NCI-H1436 (cell line): ENCODE data around the gene ZFP28.

Source experiments
- DNase-seq: peaks from one replicate; lab custom pipeline; 2025; lab: John Stamatoyannopoulos, UW

The ZFP28 gene

GRCh38 chr19:56596676-56597075 is 57.9 kb downstream of the ZFP28 start:
- no peak for DNase-seq

GRCh38 chr19:56597696-56598095 is 58.9 kb downstream of the ZFP28 start:
- no peak for DNase-seq

DNA sequence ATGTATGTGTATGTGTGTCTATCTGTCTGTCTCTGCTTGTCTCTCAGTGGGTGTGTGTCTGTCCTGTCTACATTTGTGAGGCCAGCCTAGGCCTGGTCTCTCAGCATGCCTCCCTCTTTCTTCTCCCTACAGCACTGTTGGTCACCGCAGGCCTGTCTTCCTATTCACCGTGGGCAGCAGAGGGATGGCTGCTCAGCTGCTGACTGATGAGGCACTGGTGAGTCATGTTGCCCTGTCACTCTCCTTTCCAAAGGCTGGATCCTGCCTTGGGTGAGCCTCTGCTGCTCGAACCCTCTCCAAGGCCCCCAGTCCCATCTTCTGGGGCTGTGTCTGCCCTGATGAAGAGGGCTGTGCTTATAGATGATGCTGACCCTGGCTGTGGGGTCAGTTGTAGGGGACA is 62.6 kb downstream of the ZFP28 start:
- no peak for DNase-seq

GRCh38 chr19:56603829-56604228 is 65.1 kb downstream of the ZFP28 start:
- no peak for DNase-seq
